NCI-H82 treated with DMSO at 0.1 percent for 48 hours (cell line): ENCODE results near the gene SNAP25.
A peak's percentile ranks its signal among the peaks of the same experiment; 100 is the strongest.

Experiments used
- DNase-seq: peaks from one replicate; lab custom pipeline; 2025; ENCODE audit not compliant: unreplicated experiment; lab: John Stamatoyannopoulos, UW

The SNAP25 gene

DNA sequence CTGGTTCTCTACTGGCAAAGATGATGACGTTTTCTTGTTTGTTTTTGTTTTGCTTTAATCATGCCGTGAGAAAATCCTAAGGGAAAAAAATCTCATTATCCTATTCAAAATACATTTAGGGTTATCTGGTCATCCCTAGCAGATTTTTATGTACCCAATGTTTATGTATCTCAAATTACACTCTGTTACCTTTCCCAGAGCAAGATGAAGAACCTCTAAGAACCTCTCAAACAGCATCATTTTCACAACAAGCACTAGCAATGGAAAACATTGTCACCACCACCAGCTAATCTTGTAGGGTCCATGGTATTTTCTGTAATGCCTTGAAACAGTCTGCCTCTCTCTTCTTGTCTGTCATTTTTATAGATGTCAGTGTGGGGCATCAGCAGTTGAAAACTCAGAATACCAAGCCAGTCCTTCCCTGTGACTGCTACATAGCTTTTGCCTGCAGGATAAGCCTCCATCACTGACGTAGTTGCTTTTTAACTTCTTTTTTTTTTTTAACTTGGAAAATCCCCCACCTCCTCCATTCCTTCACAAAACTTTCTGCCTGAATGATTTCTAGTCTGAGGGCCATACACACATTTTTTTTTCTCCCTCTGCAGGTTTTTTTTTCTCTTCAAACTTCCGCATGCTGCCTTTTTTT lies 2.4 kb upstream of the SNAP25 start:
- no peak for DNase-seq

DNA sequence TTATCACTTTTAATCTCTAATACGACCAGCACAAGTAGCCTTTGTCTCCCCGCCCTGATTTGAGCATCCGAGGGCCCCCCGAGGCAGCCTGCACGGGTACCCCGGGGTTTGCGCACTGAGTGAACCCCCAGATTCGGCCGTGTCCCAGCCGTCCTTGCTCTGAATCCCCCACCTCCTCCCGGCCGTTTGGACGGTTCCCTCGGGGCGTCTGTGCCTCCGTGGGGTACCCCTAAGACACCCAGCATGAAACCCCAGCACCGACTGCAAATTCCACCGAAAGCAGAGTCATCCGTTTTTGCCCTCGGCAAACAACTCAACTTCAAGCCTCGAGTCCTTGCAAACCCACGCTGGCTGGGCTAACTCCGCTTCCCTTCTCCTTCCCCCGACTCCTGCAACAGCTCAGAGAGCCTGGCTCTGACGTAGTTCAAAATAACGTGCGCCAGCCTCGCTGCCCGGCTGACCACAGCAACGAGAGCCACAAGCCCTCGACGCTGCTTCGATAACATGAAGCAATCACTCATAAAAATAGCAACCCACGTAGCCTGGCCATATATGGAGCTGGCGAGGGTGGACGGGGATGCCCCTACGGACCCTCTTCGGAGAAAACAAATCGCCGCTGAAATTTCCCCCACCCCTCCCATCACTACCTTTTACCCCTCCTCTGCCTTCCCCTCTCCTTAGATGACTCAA lies 764 bp upstream of the SNAP25 start:
- DNase-seq = peak; percentile 45

DNA sequence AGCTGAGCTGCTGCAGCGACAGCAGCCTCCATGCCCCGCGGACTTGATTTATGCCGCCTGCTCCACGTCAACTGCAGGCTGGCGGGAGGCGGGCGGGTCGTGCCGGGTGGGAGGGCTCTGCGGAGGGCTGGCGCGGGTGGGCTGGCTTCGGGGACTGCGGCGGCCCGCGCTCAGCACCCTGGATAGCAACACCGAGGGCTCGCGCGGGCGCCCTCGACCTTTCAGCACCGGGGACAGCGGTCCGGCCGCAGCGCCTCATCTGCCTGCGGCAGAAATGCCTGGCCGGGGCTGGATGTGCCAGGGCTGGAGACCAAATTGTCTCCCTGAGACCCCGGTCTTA lies 792 bp downstream of the SNAP25 start:
- DNase-seq = peak; percentile 52

DNA sequence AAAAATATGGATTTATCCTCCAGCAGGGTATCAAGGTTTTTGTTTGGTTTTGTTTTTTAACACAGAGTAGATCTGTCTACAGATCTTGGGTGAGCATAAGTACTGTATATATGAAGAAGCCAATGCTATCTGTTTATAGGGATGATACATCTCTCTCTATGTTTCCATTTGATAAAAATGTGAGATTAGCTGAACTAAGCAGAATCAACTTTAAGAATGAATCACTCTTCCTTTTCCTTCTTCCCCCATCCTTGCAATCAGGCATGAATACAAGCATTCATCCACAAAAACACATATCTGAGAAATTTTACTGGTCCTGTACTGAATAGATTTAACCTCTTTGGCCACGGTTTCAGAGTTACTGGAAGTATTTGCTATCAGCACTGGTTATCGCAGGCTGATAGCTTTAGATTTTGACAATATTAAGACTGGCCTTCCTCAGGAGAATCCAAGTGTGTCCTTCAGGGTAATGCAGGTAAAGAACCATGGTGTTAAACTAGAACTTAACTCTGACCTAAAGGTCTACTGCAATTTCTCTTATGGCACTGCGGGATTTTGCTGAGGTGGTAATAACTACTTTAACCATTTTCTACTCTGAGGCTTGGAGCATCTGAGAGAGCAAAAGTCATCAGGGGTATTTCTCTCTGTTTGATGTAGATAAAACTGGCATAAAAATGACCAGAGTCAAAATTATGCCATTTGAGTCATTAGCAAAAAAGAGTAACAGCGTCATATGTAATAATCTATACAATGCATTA lies 1.5 kb downstream of the SNAP25 start:
- no peak for DNase-seq

DNA sequence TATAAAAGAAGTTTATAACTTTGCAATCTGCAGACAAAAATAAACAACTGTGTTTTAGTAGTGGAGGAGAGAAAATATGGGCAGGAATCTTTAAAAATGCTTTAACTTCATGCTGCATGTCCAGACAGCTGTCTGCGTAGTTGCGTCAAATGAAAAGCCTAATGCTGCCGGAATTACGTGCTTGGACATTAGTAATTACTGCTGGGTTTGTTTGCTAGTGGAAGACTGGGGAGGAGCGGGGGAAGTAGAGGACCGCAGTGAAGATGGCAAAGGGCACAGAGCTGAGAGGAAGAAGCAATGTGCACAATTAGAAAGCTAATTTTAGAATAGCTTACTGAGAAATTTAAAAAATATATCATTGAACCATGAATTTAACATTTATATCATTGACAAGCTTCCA lies 2.4 kb downstream of the SNAP25 start:
- no peak for DNase-seq

DNA sequence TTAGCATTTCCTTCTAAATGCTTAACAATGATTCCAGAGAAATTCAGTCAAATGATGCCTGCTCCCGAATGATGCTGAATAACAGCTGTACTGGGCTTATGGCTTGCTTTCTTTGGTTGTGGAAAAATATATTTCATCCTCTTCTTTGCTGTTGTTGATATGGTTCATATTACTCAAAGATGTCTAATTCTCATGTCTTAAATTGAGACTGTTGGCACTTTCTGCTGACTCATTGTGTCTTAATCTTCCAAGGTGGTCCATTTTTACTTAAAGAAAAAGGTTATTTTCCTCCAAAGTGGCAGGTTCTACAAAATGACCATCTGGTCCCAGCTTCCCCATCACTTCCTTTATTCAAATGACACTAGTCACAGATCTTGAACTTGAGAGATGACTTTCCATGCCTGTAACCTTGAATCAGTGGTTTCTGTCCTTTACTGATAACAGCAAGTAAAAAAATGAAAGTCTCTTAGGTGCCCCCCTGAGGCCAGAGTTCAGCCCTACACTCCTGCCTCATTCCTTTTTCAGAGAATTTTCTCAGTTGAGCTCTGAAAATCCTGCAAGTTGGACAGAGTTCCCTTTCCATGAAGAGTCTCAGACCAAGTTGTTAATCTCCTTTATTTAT lies 6.9 kb downstream of the SNAP25 start:
- DNase-seq = no peak

DNA sequence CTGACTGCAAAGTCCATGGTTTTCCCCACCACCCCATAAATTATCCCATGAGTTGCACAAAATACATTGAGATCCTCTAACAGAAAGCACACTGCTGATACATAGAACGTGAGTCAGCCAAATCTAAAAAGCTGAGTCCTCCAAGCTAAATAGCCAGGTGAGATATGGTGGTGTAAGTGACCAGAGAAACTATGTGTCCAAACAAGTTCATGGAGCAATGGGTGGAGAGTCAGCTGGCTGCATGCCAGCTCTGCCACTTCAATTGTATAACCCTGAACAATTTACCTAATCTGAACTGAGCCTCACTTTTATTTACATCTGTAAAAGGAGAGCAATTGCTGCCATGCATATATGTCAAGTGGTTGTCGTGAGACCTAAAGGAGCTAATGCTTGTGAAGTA lies 9.7 kb downstream of the SNAP25 start:
- no peak for DNase-seq

DNA sequence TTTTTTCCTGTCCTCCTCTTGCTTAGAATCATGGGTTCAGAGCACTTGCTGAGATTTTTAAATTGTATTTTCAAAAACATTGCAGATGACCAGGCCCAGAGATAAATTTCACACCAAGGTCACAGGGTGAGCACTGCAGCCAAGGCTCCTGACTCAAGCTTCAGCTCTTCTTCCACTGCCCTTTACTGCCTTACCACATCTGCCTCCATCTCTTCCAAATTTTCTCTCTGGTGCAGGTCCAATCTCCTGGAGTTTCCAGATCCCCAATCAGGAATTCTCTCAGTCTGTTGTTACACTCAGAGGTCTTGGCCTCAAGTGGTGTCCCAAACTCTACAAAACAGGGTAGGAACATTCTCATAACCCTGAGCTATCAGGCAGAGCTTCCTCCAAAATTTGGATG lies 12.7 kb downstream of the SNAP25 start:
- no peak for DNase-seq

DNA sequence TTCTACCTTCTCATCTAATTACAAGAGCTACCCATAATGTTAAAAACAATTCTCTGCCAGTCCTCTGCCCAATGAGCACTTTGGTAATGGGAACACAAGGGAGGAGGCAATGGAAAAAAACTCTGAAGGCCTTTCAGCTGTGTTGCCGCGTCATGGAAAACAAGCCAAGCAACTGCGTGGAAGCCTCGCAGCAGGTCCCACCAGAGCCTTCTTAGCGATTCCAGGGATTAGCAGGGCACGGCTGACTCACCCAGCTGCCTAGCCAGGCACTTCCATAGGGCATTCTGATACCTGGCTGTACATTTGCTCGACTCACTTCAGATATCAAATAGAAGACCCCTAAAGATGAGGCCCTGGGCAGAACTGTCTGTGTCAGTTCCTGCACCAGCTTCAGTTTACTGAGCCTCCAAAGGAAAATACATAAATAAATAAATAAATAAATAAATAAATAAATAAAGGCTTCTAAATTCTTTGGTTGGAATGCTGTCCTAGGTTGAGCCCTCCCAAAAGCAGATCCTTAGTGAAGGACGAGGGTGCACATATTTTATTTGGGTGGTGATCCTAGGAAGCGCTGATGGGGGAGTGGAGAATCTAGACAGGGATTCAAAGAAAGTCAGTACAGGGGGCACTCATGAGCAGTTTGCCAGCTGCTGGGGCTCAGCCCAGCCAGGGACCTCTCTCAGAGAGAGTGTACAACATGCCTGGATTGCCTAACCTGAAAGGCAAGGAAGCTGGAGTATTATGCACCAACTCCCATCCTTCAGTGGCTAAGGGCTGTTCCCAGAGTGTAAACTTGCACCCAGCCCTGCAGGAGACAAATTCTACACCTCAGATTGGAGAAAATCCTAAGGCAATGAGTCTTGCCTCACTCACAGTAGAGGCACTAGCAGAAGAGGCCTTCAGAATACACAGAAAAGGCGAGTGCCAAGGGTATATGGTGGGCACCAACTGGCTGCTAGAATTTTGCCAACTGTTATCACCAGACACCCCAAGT lies 18.2 kb downstream of the SNAP25 start:
- peak; percentile 31 for DNase-seq

DNA sequence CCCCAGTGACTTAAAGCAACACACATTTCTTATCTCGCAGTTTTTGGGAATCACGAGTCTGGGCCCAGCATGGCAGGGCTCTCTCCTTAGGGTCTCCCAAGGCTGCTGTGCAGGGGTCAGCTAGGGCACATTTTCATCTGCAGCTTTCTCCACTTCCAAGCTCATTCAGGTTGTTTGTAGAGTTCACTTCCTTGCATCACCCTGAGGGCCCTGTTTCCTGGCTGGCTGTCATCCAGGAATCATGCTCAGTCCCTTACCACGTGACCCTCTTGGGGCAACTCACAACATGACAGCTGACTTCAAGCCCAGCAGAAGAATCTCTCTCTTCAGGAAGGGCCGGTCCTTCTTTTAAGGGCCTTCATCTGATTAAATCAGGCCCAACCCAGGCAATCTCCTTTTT lies 21.3 kb downstream of the SNAP25 start:
- DNase-seq = no peak

DNA sequence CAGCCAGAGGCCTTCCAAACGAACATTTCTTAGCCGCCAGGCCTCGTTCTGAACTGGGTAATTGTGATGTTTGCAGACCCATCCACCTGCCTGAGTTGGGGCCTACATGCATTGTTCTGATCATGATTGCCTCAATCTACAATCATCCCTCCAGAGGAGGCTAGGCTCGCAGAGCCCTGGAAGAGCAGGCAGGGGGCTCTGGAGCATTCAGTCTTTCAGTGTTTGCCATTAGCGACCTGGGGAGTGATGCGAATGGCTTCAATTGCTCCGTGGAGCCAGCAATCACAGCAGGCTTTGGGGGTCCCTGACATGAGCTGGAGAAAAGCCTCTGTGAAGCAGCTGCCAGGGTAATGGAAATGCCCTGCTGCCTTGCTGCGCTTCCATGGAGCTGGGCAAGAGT lies 22.0 kb downstream of the SNAP25 start:
- DNase-seq = no peak

DNA sequence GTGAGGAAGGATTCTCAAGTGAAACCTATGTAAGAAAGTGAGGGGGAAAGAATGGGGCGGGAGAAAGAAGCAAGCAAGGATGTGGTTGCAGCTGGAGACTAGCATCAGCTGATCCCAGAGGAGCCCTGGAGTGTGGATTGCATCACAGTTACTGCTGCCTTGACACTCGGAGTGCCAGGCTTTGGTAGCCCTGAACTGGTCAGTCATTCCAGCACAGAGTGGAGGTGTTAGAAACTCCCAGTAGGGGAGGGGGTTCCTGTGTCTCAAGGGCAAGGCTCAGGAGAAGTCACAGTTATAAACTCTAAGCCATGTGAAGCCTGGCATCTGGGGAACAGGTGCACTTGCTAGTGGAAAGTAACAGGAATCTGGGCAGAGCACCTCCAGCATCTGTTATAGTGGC lies 23.5 kb downstream of the SNAP25 start:
- no peak for DNase-seq

DNA sequence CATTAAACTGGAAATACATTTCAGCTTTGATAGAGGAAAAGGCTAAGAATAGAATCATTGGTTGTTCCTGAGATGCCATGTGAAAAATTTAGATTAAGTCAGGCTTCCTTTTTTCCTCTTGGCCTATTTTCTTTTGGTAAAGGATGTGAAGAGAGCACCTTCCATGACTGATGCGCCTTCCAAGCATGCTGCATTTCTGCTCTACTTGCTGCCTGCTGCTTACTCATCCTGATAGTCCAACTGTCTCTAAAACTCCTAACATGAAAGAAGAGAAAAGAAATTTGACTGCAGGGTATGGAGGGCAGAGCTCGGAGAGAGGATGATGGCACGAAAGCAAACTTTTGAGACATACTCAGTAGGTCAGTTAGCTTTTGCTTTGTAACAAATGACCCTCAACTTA lies 28.8 kb downstream of the SNAP25 start:
- DNase-seq = no peak

DNA sequence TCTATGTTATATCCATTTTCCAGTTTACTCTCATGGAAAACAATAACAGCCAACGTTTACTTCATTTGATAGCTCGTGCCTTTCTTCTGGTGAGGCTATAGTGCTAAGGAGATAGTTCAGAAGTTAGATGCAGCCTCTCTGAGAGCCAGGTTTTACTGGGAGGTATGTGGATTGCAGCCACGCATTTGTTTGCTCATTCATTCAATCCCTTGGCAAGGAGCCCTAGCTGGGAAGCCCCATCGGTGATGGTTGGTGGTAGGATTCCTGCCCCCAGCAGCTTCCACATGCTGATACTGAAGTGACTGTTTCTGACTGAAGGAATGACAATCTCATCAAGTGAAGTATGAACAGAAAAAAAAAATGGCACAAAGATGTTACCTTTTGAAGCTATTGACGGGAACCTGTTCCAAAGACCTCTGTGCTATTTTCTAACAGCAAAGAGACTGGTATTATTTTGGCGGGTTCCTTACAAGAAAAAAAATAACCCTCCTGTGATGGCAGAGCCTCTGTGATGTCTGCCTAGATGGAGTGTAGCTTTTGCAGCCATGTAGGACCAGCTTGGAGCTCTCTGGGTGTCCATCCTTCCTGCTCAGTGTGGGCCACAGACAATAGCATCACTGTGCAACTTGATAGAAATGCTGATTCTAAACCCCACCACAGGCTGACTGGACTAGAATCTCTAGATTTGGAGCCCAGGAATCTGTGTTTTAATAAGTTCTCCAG lies 30.6 kb downstream of the SNAP25 start:
- DNase-seq = no peak

DNA sequence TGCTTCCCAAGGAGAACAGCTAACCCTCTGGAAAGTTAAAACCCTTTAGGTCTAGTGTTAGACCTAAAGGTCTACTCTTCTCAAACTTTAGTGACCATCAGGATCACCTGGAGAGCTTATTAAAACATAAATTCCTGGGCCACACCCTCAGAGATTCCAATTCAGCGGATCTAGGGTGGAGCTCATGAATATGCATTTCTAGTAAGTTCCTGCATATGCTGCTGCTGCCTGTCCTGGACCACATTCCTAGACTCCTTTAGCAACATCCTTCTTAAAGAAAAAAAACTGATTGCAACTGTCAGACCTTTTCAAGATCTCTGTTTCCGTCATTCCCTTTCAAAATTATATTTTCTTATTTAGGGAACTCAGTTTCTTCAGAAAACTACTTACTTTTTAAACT lies 31.2 kb downstream of the SNAP25 start:
- no peak for DNase-seq

DNA sequence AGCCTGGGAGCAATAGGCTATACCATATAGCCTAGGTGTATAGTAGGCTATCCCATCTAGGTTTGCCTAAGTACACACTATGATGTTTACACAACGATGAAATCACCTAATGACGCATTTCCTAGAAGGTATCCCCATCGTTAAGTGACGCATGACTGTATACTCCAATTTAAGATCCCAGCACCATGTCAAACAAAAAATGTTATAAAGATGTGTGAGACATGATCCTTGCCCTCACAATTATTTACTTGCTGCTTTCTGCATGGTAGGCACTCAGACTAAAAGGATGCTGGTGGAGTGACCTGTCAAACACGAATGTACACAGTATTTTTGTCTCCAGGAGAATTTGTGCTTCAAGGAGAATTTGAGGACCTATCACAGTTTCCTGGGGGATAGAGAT lies 32.3 kb downstream of the SNAP25 start:
- no peak for DNase-seq

DNA sequence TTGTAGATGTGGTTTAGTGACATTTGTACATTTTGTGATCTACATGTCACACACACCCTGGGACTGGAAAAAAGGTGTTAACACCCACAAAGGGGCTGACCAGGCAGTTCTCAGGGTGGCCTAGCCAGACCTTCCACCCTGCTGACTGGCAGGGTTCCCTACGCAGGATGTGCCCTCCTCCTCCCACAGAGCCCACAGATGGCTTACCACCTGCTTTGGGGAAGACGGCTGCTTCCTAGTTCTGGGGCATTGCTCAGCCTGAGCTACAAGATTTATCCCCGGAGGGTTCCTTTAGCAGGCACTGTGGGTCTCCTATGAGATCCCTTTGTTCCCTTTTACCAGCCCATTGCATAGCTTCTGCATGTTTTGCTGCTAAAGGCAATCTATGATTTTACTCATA lies 35.1 kb downstream of the SNAP25 start:
- DNase-seq = no peak

DNA sequence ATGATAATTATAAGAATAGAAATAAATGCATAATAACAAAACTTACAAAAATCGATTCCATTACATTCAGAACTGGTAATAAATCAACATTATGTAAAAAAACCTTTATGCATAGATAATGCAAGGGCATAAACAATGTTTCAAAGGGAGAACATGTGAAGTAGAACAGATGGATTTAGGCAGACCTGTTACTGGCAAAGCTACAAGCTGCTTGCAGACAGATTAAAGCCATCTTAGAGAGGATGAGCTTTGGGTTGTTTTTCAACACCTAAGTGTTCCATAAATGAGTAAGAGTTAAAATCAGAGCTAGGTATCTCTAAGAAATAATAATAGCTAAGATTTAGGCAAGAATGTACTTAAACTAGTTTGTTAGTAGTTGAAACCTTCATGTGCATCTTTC lies 37.2 kb downstream of the SNAP25 start:
- DNase-seq = peak; percentile 7

DNA sequence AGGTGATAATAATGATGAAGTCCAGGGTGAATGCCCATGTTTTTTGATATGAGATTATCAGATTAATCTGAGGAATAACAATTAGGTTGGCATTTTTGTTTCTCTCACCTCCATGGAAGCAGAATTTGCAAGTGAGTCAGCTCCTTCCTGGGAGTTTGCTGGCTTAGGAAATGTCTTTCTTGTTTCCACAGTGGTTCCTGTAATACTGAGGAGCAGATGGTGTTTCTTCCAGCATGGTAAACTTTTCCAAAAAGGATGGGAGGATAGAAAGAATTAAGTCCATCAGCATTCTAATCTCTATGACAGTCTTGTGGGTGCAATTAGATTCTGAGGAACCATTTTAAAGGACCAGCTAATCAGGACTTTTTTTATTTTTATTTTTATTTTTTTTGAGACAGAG lies 40.5 kb downstream of the SNAP25 start:
- DNase-seq = no peak

DNA sequence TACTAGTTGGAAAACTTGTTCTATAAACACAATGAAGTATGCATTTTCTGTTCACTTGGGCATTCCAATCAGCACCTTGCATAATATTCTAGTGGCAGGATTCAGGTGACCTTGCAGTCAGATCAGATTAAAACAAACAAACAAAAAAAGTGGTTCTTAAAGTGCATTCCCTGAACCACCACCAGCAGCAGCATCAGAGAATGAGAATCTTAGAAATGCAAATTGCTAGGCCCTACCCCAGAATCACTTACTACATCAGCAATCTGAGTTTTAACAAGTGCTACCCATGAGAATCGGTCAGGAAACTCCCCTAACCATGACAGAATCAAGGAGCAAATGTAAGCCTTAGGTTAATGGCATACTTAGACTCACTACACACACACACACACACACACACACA lies 41.7 kb downstream of the SNAP25 start:
- DNase-seq = no peak
